22Rv1 (cell line): ENCODE data around the gene UPK3BL2.
"Not testable (repeated sequence)": the region's sequence is repeated elsewhere in the genome, so short reads cannot be mapped to it uniquely, and the experiment has no call there.

Experiments
- ZFX ChIP-seq: fragments of 450-650 bp; IDR thresholded peaks from 2 replicates; pipeline ENCODE4 v1.6.1; 2017; ENCODE audit warnings: antibody characterized with exemption, borderline replicate concordance
- TF ChIP-seq, protein P1 (sequence below): fragments of 450-650 bp; IDR thresholded peaks from 2 replicates; pipeline ENCODE4 v1.5.1; 2017; ENCODE audit warnings: mild to moderate bottlenecking

DNA sequence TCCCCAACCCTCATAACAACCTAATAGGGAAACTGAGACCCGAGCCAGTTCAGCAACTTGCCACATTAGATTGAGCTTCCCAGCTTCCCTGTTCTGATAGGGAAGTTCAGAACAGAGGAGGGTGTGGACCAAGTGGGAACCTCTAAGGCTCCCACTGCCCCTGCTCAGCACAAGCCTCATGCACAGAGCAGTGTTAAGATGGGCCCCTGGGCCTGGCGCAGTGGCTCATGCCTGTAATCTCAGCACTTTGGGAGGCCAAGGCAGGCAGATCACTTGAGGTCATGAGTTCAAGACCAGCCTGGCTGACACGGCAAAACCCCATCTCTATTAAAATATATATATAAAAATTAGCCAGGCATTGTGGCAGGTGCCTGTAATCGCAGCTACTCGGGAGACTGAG is 46.2 kb downstream of the UPK3BL2 start:
- TF ChIP-seq, protein P1, sequence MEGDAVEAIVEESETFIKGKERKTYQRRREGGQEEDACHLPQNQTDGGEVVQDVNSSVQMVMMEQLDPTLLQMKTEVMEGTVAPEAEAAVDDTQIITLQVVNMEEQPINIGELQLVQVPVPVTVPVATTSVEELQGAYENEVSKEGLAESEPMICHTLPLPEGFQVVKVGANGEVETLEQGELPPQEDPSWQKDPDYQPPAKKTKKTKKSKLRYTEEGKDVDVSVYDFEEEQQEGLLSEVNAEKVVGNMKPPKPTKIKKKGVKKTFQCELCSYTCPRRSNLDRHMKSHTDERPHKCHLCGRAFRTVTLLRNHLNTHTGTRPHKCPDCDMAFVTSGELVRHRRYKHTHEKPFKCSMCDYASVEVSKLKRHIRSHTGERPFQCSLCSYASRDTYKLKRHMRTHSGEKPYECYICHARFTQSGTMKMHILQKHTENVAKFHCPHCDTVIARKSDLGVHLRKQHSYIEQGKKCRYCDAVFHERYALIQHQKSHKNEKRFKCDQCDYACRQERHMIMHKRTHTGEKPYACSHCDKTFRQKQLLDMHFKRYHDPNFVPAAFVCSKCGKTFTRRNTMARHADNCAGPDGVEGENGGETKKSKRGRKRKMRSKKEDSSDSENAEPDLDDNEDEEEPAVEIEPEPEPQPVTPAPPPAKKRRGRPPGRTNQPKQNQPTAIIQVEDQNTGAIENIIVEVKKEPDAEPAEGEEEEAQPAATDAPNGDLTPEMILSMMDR: not testable (repeated sequence)
- TF ChIP-seq ZFX: not testable (repeated sequence)
